ENCODE measurements around the gene ZNF800.

DNA sequence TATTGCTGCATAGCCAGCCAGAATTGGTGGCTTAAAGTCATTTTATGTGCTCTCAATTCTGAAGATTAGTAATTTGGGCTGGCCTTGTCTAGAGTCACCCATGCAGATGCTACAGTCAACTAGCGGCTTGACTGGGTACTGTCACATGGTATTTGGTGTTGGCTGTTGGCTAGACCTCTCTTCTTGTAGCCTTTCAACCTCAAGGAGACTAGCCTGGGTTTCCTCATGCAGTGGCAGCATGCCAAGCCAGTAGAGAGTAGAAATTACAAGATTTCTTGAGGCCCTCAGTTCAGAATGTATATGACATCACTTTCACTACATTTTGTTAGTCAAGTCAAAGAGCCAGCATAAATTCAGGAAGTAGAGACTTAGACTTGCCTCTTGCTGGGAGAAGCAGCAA is 3.7 kb upstream of the ZNF800 start:
- TF ChIP-seq CTCF (IDR thresholded peaks at IDR 0.05; ENCODE audit: poor library complexity) (no peak), EZH2 (IDR thresholded peaks at IDR 0.05; ENCODE audit: borderline replicate concordance) (no peak), EZH2phosphoT487 (IDR thresholded peaks at IDR 0.05; ENCODE audit: low read depth, severe bottlenecking, unreplicated experiment) (no peak)
